Natural killer cell (primary cell): ENCODE results near the gene ROR1. TPM values are rescaled to one million over a fixed set of nuclear protein-coding genes. Genes with fewer than 3 reads are reported as not detected.

Source experiments
- ATAC-seq, 3 donors: fragments of 150-1000 bp in 2 of 3; fragments of 200-7000 bp in 1 of 3; cut with Tn5 transposase; 1 replicate in 1 of 3; 2 replicates in 2 of 3; pipeline ENCODE4 v1.10.0; 2021; ENCODE audit warnings: mild to moderate bottlenecking in 2 of 3, moderate library complexity in 2 of 3
- DNase-seq, 2 donors: peaks; one replicate each; pipeline versions ENCODE4 v3.0.0 to v3.0.0-alpha.2; 2013 to 2021; ENCODE audit warnings: mixed read lengths in 1 of 2
- H3K27ac ChIP-seq: one replicate; pipeline ENCODE4 v1.5.1; 2013; ENCODE audit warnings: mild to moderate bottlenecking, low read length
- H3K27me3 ChIP-seq: one replicate; pipeline ENCODE4 v1.6.1; 2013; ENCODE audit warnings: low read length; ENCODE audit not compliant: control insufficient read depth, insufficient read depth
- H3K36me3 ChIP-seq: one replicate; pipeline ENCODE4 v1.6.1; 2013; ENCODE audit warnings: low read length; ENCODE audit not compliant: control insufficient read depth, insufficient read depth
- H3K4me1 ChIP-seq: one replicate; pipeline ENCODE4 v1.6.1; 2013; ENCODE audit warnings: low read length; ENCODE audit not compliant: control insufficient read depth, insufficient read depth
- H3K4me3 ChIP-seq: one replicate; pipeline ENCODE4 v1.5.1; 2013; ENCODE audit warnings: low read length
- H3K9me3 ChIP-seq: one replicate; pipeline ENCODE4 v1.6.1; 2013; ENCODE audit warnings: low read length; ENCODE audit not compliant: control insufficient read depth, insufficient read depth
- H3K27ac Mint-ChIP-seq, 2 donors: one replicate each; pipeline ENCODE4 v1.8.0; 2022; ENCODE audit warnings: mild to moderate bottlenecking in 2 of 2, mixed read lengths in 2 of 2, moderate library complexity in 1 of 2
- H3K27me3 Mint-ChIP-seq, 2 donors: one replicate each; pipeline ENCODE4 v1.8.0; 2022; ENCODE audit warnings: low read depth in 2 of 2, mixed read lengths in 2 of 2
- H3K36me3 Mint-ChIP-seq: one replicate; pipeline ENCODE4 v1.8.0; 2022; ENCODE audit warnings: mixed read lengths
- H3K4me1 Mint-ChIP-seq, 2 donors: one replicate each; pipeline ENCODE4 v1.8.0; 2022; ENCODE audit warnings: mixed read lengths in 2 of 2
- H3K4me3 Mint-ChIP-seq: one replicate; pipeline ENCODE4 v1.8.0; 2022; ENCODE audit warnings: mild to moderate bottlenecking, moderate library complexity, mixed read lengths
- H3K9me3 Mint-ChIP-seq, 2 donors: one replicate each; pipeline ENCODE4 v1.8.0; 2022; ENCODE audit warnings: mixed read lengths in 2 of 2
- WGBS: methylation state at CpG from one replicate; pipeline ENCODE4 v1.1.7; 2013; ENCODE audit warnings: missing lambda C conversion rate; ENCODE audit not compliant: insufficient coverage; 5-methylcytosine and 5-hydroxymethylcytosine counted together
- intact Hi-C: fragments of 100-400 bp; cut with micrococcal nuclease; formaldehyde crosslinking; loops from one replicate; pipeline ENCODE4 v1.14.2; 2022
- total RNA-seq, 4 donors: library from RNA; stranded (reverse); fragments of 120-200 nt in 1 of 4; gene quantifications; one replicate each; pipeline versions ENCODE4 v1.2.3 to v1.2.4, GENCODE V29; 2013 to 2022
- TF ChIP-seq, protein P1 (sequence below): fragments of 200-600 bp; IDR thresholded peaks from one replicate; pipeline ENCODE4 v1.8.0; 2022; ENCODE audit warnings: antibody characterized with exemption

ROR1 gene
- total RNA-seq, 3 donors from 2014 or later (not counting 1 experiment from before 2014, with no cell fraction given): 0.05 to 0.35 (median 0.27) TPM

DNA sequence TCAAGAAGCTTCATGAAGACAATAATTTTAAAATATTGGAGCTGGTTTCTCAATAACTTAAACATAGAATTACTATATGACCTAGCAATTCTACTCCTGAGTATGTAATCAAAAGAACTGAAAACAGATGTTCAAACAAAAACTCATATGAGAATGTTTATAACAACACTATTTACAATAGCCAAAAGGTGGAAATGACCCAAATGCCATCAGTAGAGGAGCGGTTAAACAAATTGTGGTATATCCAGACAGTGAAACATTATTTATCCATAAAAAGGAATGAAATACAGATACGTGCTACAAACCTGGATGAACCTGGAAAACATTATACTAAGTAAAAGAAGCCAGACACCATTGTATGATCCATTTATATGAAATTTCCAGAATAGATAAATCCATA, 366.8 kb downstream of the ROR1 start:
- ATAC-seq: no peak
- 100% methylated on average over 1 of the region's 2 CpGs for WGBS

DNA sequence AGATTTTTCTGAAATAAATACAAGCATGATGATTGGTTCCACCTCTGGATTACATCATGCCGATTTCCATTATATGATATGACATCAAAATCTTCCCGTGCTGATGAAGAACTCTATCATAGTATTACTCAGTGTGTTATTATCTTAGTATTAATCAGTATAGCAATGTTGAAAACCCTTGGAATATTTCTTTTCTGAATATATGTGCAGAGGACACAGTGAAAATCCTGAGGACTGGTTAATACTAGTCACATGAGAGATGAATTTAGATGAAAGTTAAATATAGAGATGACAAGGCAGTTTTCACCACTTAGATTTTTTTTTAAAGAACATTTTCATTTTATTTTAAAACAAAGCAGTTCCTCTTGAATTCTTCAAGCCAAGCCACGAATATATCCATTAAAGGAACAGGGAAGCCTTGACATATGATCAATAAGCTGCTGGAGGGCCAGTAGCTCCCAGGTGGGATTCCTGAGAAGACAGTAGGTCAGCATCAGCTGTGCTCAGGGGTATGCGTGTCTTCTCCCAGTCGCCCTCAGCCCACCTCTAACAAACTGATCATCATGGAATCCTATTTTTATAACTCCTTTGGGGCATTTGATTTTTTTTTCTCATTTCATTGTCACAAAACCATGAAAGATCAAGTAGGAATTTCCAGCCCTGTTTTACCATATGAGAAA, 373.4 kb downstream of the ROR1 start:
- DNase-seq (no peak), ATAC-seq (no peak)
- WGBS: 49% methylated on average over 3 of the region's 5 CpGs
- Histone ChIP-seq H3K4me3 (no peak overlapping the region), H3K9me3 (no peaks in the 10 kb centered on the region), H3K27ac (no peak overlapping the region), H3K27me3 (no peaks in the 10 kb centered on the region), H3K4me1 (no peaks in the 10 kb centered on the region), H3K36me3 (no peaks in the 10 kb centered on the region)
- no peaks in the 10 kb centered on the region for H3K4me1 Mint-ChIP-seq
- no peak overlapping the region for H3K27ac Mint-ChIP-seq
- no peaks in the 10 kb centered on the region for H3K36me3 Mint-ChIP-seq
- no peak overlapping the region for H3K4me3 Mint-ChIP-seq
- intact Hi-C loops: no loop called here
- peaks cover 19 to 20% of the 10 kb centered on the region in 2 donors for H3K27me3 Mint-ChIP-seq
- TF ChIP-seq, protein P1, sequence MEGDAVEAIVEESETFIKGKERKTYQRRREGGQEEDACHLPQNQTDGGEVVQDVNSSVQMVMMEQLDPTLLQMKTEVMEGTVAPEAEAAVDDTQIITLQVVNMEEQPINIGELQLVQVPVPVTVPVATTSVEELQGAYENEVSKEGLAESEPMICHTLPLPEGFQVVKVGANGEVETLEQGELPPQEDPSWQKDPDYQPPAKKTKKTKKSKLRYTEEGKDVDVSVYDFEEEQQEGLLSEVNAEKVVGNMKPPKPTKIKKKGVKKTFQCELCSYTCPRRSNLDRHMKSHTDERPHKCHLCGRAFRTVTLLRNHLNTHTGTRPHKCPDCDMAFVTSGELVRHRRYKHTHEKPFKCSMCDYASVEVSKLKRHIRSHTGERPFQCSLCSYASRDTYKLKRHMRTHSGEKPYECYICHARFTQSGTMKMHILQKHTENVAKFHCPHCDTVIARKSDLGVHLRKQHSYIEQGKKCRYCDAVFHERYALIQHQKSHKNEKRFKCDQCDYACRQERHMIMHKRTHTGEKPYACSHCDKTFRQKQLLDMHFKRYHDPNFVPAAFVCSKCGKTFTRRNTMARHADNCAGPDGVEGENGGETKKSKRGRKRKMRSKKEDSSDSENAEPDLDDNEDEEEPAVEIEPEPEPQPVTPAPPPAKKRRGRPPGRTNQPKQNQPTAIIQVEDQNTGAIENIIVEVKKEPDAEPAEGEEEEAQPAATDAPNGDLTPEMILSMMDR: no peak
- no peaks in the 10 kb centered on the region for H3K9me3 Mint-ChIP-seq

More for the DNA sequence above, 366.8 kb downstream of the ROR1 start:
- Histone ChIP-seq H3K27me3 (no peaks in the 10 kb centered on the region), H3K27ac (no peak overlapping the region), H3K36me3 (no peaks in the 10 kb centered on the region), H3K4me1 (no peaks in the 10 kb centered on the region), H3K4me3 (no peak overlapping the region), H3K9me3 (no peaks in the 10 kb centered on the region)
- TF ChIP-seq, protein P1: no peak
- Mint-ChIP-seq H3K36me3 (no peaks in the 10 kb centered on the region), H3K4me3 (no peak overlapping the region), H3K9me3 (no peaks in the 10 kb centered on the region), H3K27ac (no peak overlapping the region), H3K4me1 (no peaks in the 10 kb centered on the region), H3K27me3 (peaks cover 9 to 17% of the 10 kb centered on the region in 2 donors)
- intact Hi-C loops: no loop called here
- no peak for DNase-seq

DNA sequence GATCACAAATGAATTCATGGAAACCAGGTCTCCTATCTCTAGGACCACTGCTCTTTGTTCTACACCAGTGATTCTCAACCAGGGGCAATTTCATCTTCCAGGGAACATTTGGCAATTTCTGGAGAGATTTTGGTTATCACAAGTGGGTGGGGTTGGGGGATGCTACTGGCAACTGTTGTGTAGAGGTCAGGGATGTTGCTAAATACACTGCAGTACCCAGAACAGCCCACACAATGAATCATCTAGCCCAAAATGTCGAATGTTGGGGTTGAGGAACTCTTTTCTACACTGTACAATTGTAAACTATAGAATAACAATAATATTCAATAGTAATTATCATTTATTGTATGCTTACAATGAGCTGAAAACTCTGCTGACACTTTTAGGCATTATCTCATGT, 373.9 kb downstream of the ROR1 start:
- TF ChIP-seq, protein P1: no peak
- intact Hi-C loops: no loop called here
- no peaks in the 10 kb centered on the region for H3K36me3 ChIP-seq
- H3K27me3 ChIP-seq: no peaks in the 10 kb centered on the region
- ATAC-seq (no peak), DNase-seq (no peak)
- H3K9me3 Mint-ChIP-seq: no peaks in the 10 kb centered on the region
- no CpG with 5 or more reads among the region's 1 CpG for WGBS
- no peak overlapping the region for H3K4me3 Mint-ChIP-seq
- H3K4me3 ChIP-seq: no peak overlapping the region
- peaks cover 19 to 20% of the 10 kb centered on the region in 2 donors for H3K27me3 Mint-ChIP-seq
- H3K36me3 Mint-ChIP-seq: no peaks in the 10 kb centered on the region
- H3K4me1 ChIP-seq: no peaks in the 10 kb centered on the region
- no peaks in the 10 kb centered on the region for H3K9me3 ChIP-seq
- no peak overlapping the region for H3K27ac ChIP-seq
- no peaks in the 10 kb centered on the region for H3K4me1 Mint-ChIP-seq
- no peak overlapping the region for H3K27ac Mint-ChIP-seq

DNA sequence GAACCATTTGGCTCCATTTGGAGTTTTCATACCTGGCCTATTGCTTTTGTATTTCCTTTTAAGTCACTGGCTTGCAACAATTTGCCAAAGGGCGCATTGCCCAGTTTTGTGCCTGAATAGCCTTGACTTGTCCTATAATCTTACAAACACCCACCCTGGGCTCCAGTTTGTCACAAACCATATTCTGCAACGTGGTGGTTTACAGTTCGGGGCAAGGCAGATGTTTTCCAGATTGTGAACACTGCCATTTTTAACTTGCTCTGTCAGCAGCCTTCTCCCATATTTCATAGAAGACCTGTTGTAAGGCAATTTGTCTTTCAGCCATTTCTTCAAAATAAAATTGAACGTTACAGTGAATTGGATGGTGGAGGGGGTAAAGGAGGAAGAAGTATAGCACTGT, 376.4 kb downstream of the ROR1 start:
- intact Hi-C loops: no loop called here
- H3K27ac ChIP-seq: no peak overlapping the region
- no peaks in the 10 kb centered on the region for H3K4me1 ChIP-seq
- no peaks in the 10 kb centered on the region for H3K9me3 ChIP-seq
- no peak for ATAC-seq
- H3K27me3 ChIP-seq: no peaks in the 10 kb centered on the region
- TF ChIP-seq, protein P1: no peak
- WGBS: 56% methylated on average over 4 of the region's 4 CpGs
- Mint-ChIP-seq H3K27me3 (peaks cover 15 to 20% of the 10 kb centered on the region in 2 donors), H3K4me3 (no peak overlapping the region), H3K9me3 (no peaks in the 10 kb centered on the region), H3K27ac (no peak overlapping the region), H3K4me1 (no peaks in the 10 kb centered on the region), H3K36me3 (no peaks in the 10 kb centered on the region)
- DNase-seq: no peak
- H3K36me3 ChIP-seq: no peaks in the 10 kb centered on the region
- no peak overlapping the region for H3K4me3 ChIP-seq
